Mesenchymal stem cell (in vitro differentiated cells and primary cell): ENCODE measurements around the gene POLA2.

Experiments used
- DNase-seq: peaks from one replicate; pipeline ENCODE4 v3.0.0-alpha.2; 2013
- H2AFZ ChIP-seq: one replicate; pipeline ENCODE4 v1.6.1; 2013; ENCODE audit warnings: low read depth, mild to moderate bottlenecking, control low read depth, inconsistent platforms, low read length, moderate library complexity
- H2AK5ac ChIP-seq: 2 replicates; pipeline ENCODE4 v1.6.1; 2013; ENCODE audit warnings: low read length, moderate library complexity, mild to moderate bottlenecking, inconsistent platforms; ENCODE audit not compliant: severe bottlenecking
- H2BK120ac ChIP-seq: one replicate; pipeline ENCODE4 v1.6.1; 2013; ENCODE audit warnings: low read depth, mild to moderate bottlenecking, inconsistent platforms, low read length, moderate library complexity
- H2BK12ac ChIP-seq, 2 experiments: one replicate each; pipeline ENCODE4 v1.6.1; 2013; ENCODE audit warnings: inconsistent platforms in 2 of 2, low read length in 2 of 2, mild to moderate bottlenecking in 2 of 2, moderate library complexity in 2 of 2, control low read depth in 1 of 2
- H2BK15ac ChIP-seq: one replicate; pipeline ENCODE4 v1.6.1; 2013; ENCODE audit warnings: mild to moderate bottlenecking, low read depth, inconsistent platforms; ENCODE audit not compliant: poor library complexity, severe bottlenecking
- H2BK5ac ChIP-seq: 2 replicates; pipeline ENCODE4 v1.6.1; 2013; ENCODE audit warnings: low read depth, mild to moderate bottlenecking, low read length, control low read depth, inconsistent platforms; ENCODE audit not compliant: poor library complexity, severe bottlenecking
- H3K14ac ChIP-seq, 2 experiments: one replicate each; pipeline ENCODE4 v1.6.1; 2013; ENCODE audit warnings: inconsistent platforms in 2 of 2, low read length in 2 of 2, control low read depth in 1 of 2, mild to moderate bottlenecking in 1 of 2, moderate library complexity in 1 of 2
- H3K18ac ChIP-seq, 2 experiments: one replicate each; pipeline ENCODE4 v1.6.1; 2013; ENCODE audit warnings: inconsistent platforms in 2 of 2, low read length in 2 of 2, control low read depth in 1 of 2, low read depth in 1 of 2, mild to moderate bottlenecking in 1 of 2
- H3K23ac ChIP-seq, 2 experiments: one replicate each; pipeline ENCODE4 v1.6.1; 2013; ENCODE audit warnings: inconsistent platforms in 2 of 2, low read length in 2 of 2, mild to moderate bottlenecking in 2 of 2, moderate library complexity in 2 of 2, control low read depth in 1 of 2
- H3K27ac ChIP-seq: 2 replicates; pipeline ENCODE4 v1.5.1; 2013; ENCODE audit warnings: mild to moderate bottlenecking, moderate library complexity, low read length, control low read depth, inconsistent platforms; ENCODE audit not compliant: poor library complexity, severe bottlenecking
- H3K27me3 ChIP-seq, 2 experiments: 2 replicates each; pipeline versions ENCODE4 v1.6.1 to v1.7.0; 2013; ENCODE audit warnings: low read length in 2 of 2, mild to moderate bottlenecking in 2 of 2, moderate library complexity in 2 of 2, control low read depth in 1 of 2, inconsistent platforms in 1 of 2; ENCODE audit not compliant: control insufficient read depth in 1 of 2, insufficient read depth in 1 of 2
- H3K36me3 ChIP-seq, 2 experiments: 2 replicates each; pipeline versions ENCODE4 v1.6.1 to v1.7.0; 2013; ENCODE audit warnings: low read length in 2 of 2, control low read depth in 1 of 2, inconsistent platforms in 1 of 2, low read depth in 1 of 2, mild to moderate bottlenecking in 1 of 2; ENCODE audit not compliant: insufficient read depth in 2 of 2, control insufficient read depth in 1 of 2
- H3K4ac ChIP-seq, 2 experiments: one replicate each; pipeline ENCODE4 v1.6.1; 2013; ENCODE audit warnings: inconsistent platforms in 2 of 2, low read length in 2 of 2, mild to moderate bottlenecking in 2 of 2, moderate library complexity in 2 of 2, control low read depth in 1 of 2, low read depth in 1 of 2
- H3K4me1 ChIP-seq: 2 replicates; pipeline ENCODE4 v1.6.1; 2013; ENCODE audit warnings: low read depth, low read length, control low read depth; ENCODE audit not compliant: control insufficient read depth, insufficient read depth
- H3K4me2 ChIP-seq: 2 replicates; pipeline ENCODE4 v1.6.1; 2013; ENCODE audit warnings: low read length, mild to moderate bottlenecking, inconsistent platforms; ENCODE audit not compliant: poor library complexity, severe bottlenecking
- H3K4me3 ChIP-seq, 2 experiments: 2 replicates each; pipeline versions ENCODE4 v1.5.1 to v1.7.0; 2013; ENCODE audit warnings: low read length in 2 of 2, mild to moderate bottlenecking in 2 of 2, control low read depth in 1 of 2, low read depth in 1 of 2; ENCODE audit not compliant: insufficient read depth in 1 of 2
- H3K79me1 ChIP-seq: replicated peaks from 2 replicates; pipeline ENCODE4 v1.6.1; 2013; ENCODE audit warnings: mild to moderate bottlenecking, control low read depth, low read length, inconsistent platforms; ENCODE audit not compliant: poor library complexity, severe bottlenecking
- H3K9ac ChIP-seq: 2 replicates; pipeline ENCODE4 v1.7.0; 2013; ENCODE audit warnings: mild to moderate bottlenecking, low read length, moderate library complexity
- H3K9me3 ChIP-seq: 2 replicates; pipeline ENCODE4 v1.7.0; 2013; ENCODE audit warnings: mild to moderate bottlenecking, low read length; ENCODE audit not compliant: control insufficient read depth
- H4K8ac ChIP-seq: one replicate; pipeline ENCODE4 v1.6.1; 2013; ENCODE audit warnings: inconsistent platforms, mild to moderate bottlenecking, low read length, moderate library complexity
- H4K91ac ChIP-seq: one replicate; pipeline ENCODE4 v1.6.1; 2013; ENCODE audit warnings: mild to moderate bottlenecking, low read length, inconsistent platforms
- WGBS: methylation state at CpG from one replicate; pipeline ENCODE4 v1.1.7; 2013; ENCODE audit warnings: mixed read lengths; 5-methylcytosine and 5-hydroxymethylcytosine counted together

POLA2 gene

DNA sequence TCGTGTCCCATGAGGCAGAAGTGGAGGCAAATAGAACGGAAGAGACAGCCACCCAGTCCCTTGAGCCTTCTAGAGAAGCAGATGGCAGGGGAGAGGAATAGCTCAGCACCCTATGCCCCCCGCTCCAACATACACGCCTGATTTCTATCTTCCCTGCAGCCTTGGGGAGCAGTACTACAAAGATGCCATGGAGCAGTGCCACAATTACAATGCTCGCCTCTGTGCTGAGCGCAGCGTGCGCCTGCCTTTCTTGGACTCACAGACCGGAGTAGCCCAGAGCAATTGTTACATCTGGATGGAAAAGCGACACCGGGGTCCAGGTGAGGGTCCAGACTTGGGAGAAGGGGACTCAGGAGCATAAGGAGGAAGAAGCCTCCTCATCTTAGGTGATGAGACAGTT lies 78.5 kb downstream of the POLA2 start:
- no peak overlapping the region for H3K14ac ChIP-seq
- no peak overlapping the region for H2BK12ac ChIP-seq
- peaks cover 52 to 68% of the 10 kb centered on the region in 2 experiments for H3K36me3 ChIP-seq
- no peak overlapping the region for H3K23ac ChIP-seq
- H2AFZ ChIP-seq, result no peak overlapping the region
- H3K4me1 ChIP-seq, result no peaks in the 10 kb centered on the region
- H3K4me3 ChIP-seq, result no peak overlapping the region
- no peak overlapping the region for H4K91ac ChIP-seq
- H2BK15ac ChIP-seq, result no peak overlapping the region
- no peak overlapping the region for H2AK5ac ChIP-seq
- WGBS, result 97% methylated on average over 11 of the region's 11 CpGs
- no peak overlapping the region for H3K27ac ChIP-seq
- peak overlapping the region; percentile 19 for H3K9ac ChIP-seq
- no peak overlapping the region for H3K4me2 ChIP-seq
- no peak for DNase-seq
- H3K4ac ChIP-seq, result no peak overlapping the region
- H3K18ac ChIP-seq, result no peak overlapping the region
- no peak overlapping the region for H2BK5ac ChIP-seq
- no peaks in the 10 kb centered on the region for H3K27me3 ChIP-seq
- H3K79me1 ChIP-seq, result peaks cover 19% of the 10 kb centered on the region
- no peak overlapping the region for H2BK120ac ChIP-seq
- no peaks in the 10 kb centered on the region for H3K9me3 ChIP-seq
- H4K8ac ChIP-seq, result no peak overlapping the region

DNA sequence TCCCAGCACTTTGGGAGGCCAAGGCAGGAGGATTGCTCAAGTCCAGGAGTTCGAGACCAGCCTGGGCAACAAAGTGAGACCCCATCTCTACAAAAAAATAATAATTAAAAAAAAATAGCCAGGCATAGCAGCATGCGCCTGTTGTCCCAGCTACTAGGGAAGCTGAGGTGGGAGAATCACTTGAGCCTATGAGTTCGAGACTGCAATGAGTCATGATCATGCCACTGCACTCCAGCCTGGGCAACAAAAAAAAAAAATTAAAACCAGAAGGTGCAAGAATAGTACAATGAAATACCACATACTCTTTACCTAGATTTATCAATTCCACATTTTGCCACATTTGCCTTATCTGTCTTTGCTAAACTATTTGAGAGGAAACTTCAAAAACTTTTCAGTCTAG lies 80.1 kb downstream of the POLA2 start:
- Histone ChIP-seq H3K9ac (peak overlapping the region; percentile 13), H2AK5ac (no peak overlapping the region), H3K4me1 (no peaks in the 10 kb centered on the region), H3K23ac (no peak overlapping the region), H2BK12ac (no peak overlapping the region), H3K4me2 (no peak overlapping the region), H2BK5ac (no peak overlapping the region), H3K9me3 (no peaks in the 10 kb centered on the region), H3K4me3 (no peak overlapping the region), H4K8ac (no peak overlapping the region), H2BK15ac (no peak overlapping the region), H3K4ac (no peak overlapping the region), H3K27ac (no peak overlapping the region), H2BK120ac (no peak overlapping the region), H3K36me3 (peaks cover 67 to 80% of the 10 kb centered on the region in 2 experiments), H3K27me3 (no peaks in the 10 kb centered on the region), H3K14ac (no peak overlapping the region), H4K91ac (no peak overlapping the region), H3K79me1 (peaks cover 28% of the 10 kb centered on the region), H2AFZ (no peak overlapping the region), H3K18ac (no peak overlapping the region)
- 90% methylated on average over 3 of the region's 3 CpGs for WGBS
- no peak for DNase-seq
